Measurements from ENCODE around the gene PRR11.

- no peak for TF ChIP-seq GATA3 (IDR thresholded peaks at IDR 0.05; ENCODE audit: low read depth, low read length)
- no peak for TF ChIP-seq GATA2 (IDR thresholded peaks at IDR 0.05; ENCODE audit: low read depth, low read length)
These were observed 15.6 kb upstream of the PRR11 start for GRCh38 chr17:59139939-59140338.
